Measurements from ENCODE around the gene SFXN3.

- TF ChIP-seq GATA2 (IDR thresholded peaks at IDR 0.05; ENCODE audit: low read depth, low read length) = no peak
- TF ChIP-seq GATA3 (IDR thresholded peaks at IDR 0.05; ENCODE audit: low read depth, low read length) = no peak
Measured at GRCh38 chr10:101011517-101012423, 19.3 kb upstream of the SFXN3 start.

All from SH-SY5Y (cell line).